Osteocyte (in vitro differentiated cells): ENCODE data around the gene CAPN13. TPM values are rescaled to one million over a fixed set of nuclear protein-coding genes. Genes with fewer than 3 reads are reported as not detected.

ENCODE experiments used
- DNase-seq: peaks from one replicate; pipeline ENCODE4 v3.0.0; 2021; ENCODE audit warnings: mixed read lengths; ENCODE audit not compliant: unreplicated experiment; ENCODE audit errors: extremely low spot score
- H3K27ac Mint-ChIP-seq: one replicate; pipeline ENCODE4 v1.8.0; 2021; ENCODE audit warnings: mild to moderate bottlenecking, mixed read lengths; ENCODE audit not compliant: unreplicated experiment
- H3K27me3 Mint-ChIP-seq: one replicate; pipeline ENCODE4 v1.8.0; 2021; ENCODE audit warnings: mixed read lengths; ENCODE audit not compliant: unreplicated experiment
- H3K36me3 Mint-ChIP-seq: one replicate; pipeline ENCODE4 v1.8.0; 2021; ENCODE audit warnings: mixed read lengths; ENCODE audit not compliant: unreplicated experiment
- H3K4me1 Mint-ChIP-seq: one replicate; pipeline ENCODE4 v1.8.0; 2021; ENCODE audit warnings: mixed read lengths; ENCODE audit not compliant: unreplicated experiment
- H3K4me3 Mint-ChIP-seq: one replicate; pipeline ENCODE4 v1.8.0; 2021; ENCODE audit warnings: mild to moderate bottlenecking, moderate library complexity, mixed read lengths; ENCODE audit not compliant: unreplicated experiment
- H3K9me3 Mint-ChIP-seq: one replicate; pipeline ENCODE4 v1.8.0; 2021; ENCODE audit warnings: mixed read lengths; ENCODE audit not compliant: unreplicated experiment
- CTCF ChIP-seq: fragments of 200-600 bp; sonication (generic); IDR thresholded peaks from 2 replicates; pipeline ENCODE4 v1.5.0; 2021; ENCODE audit warnings: antibody characterized with exemption, mild to moderate bottlenecking, moderate library complexity
- total RNA-seq: library from RNA; stranded (reverse); gene quantifications from 2 replicates; pipeline ENCODE4 v1.2.1, GENCODE V29; 2021

CAPN13 gene
- total RNA-seq, 1 donor from 2014 or later, result not detected

- Mint-ChIP-seq H3K4me1 (no peaks in the 10 kb centered on the region), H3K9me3 (no peaks in the 10 kb centered on the region), H3K27ac (no peak overlapping the region), H3K36me3 (no peaks in the 10 kb centered on the region), H3K4me3 (no peak overlapping the region), H3K27me3 (no peaks in the 10 kb centered on the region)
- no peak for TF ChIP-seq CTCF
- no peak for DNase-seq
Observed at GRCh38 chr2:30738141-30738911, 68.9 kb downstream of the CAPN13 start.

- H3K27ac Mint-ChIP-seq, result no peak overlapping the region
- H3K27me3 Mint-ChIP-seq, result no peaks in the 10 kb centered on the region
- no peak overlapping the region for H3K4me3 Mint-ChIP-seq
- no peaks in the 10 kb centered on the region for H3K9me3 Mint-ChIP-seq
- no peak for TF ChIP-seq CTCF
- no peak for DNase-seq
- no peaks in the 10 kb centered on the region for H3K4me1 Mint-ChIP-seq
- no peaks in the 10 kb centered on the region for H3K36me3 Mint-ChIP-seq
Observed at GRCh38 chr2:30737326-30737610, 70.0 kb downstream of the CAPN13 start.

DNA sequence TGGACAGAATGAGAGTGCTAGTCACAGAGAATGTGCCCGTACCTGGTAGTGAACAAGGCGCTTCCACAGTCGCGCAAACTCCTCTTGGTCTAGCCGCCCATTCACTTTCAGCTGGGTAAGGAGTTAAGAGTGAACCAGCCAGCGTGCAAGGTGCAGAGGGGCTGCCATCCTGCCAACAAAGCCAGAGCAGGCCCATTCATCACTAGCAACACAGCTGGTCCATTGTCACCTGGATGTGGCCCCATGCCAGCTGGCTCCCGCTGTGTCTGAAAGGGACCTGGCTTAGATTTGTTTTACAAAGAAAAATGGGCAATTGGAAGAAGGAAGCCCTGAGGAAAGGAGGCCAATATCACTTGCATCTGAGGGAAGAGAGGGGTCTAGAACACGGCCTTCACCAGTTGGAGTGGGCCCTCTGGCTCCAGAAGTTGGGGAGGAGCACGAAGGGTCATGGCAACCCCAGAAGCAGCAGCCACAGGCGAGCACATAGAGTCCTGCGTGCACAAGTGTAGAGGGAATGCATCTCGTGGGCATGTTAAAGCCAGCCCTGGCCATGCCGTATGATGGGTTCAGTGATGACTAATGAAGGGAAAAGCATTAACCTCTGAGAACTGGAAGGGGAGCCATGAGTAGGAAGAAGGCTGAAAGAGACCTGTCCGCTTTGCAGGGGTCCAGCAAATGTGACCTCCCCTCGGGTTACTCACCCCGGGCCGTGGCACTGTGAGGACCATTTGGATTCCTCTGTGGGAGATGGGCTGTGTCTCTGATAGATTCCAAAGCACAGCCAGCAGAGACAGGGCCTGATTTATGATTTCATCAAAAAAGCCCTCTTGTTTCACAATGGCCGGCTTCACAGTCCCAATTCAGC lies 70.6 kb downstream of the CAPN13 start:
- no peak overlapping the region for H3K27ac Mint-ChIP-seq
- H3K4me1 Mint-ChIP-seq, result no peaks in the 10 kb centered on the region
- no peak overlapping the region for H3K4me3 Mint-ChIP-seq
- DNase-seq, result no peak
- no peak for TF ChIP-seq CTCF
- H3K27me3 Mint-ChIP-seq, result no peaks in the 10 kb centered on the region
- H3K9me3 Mint-ChIP-seq, result no peaks in the 10 kb centered on the region
- no peaks in the 10 kb centered on the region for H3K36me3 Mint-ChIP-seq

DNA sequence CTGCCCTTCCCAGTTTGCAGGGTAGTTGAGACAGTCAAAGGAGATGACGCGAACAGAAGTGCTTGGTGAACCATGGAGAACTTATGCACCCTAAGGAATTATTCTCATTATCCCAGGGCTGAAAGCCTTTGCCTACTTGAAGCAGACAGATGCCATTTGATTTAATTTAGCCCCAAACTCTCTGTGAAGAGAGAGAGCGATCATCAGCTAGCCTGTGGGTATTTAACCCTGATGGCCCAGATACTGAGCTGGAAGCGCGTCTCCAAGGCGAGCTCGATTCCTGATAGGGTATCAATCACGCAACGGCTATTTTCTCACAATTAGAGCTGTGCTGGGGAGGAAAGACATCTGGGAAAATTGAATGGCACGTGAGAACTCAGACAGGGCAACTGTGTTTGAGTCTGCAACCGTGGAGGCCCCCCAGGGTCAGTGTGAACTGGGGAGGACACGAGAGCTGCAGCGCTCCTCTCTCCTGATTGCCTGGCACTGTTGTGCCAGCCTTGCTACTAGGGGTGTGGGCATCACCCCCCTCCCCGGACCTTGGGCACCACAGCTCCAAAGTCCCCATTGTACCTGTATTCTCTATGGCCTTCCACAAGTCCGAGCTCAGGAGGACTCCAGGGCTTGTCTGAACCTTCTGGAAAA lies 73.2 kb downstream of the CAPN13 start:
- Mint-ChIP-seq H3K4me3 (no peak overlapping the region), H3K27ac (no peak overlapping the region), H3K27me3 (no peaks in the 10 kb centered on the region), H3K36me3 (no peaks in the 10 kb centered on the region), H3K9me3 (no peaks in the 10 kb centered on the region), H3K4me1 (no peaks in the 10 kb centered on the region)
- DNase-seq, result no peak
- no peak for TF ChIP-seq CTCF

DNA sequence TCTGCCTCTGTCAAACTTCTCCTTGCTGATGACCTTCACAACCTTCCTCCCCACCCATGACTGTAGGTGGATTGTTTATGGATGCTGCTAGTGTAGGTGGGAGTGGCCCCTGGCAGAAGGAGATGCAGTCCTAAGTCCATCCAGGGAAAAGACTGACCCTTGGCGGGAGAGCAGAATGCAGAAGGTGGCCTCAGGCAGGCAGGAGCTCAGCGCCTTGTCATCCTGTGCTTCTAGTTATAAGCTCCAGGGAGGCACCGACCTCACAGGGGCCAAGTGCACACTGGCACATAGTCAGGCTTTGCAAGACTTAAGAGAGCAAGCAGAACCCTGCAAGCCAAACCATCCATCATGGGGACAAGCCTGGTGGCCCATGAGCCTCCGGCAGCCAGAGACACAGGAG lies 74.4 kb downstream of the CAPN13 start:
- no peak overlapping the region for H3K27ac Mint-ChIP-seq
- no peak for TF ChIP-seq CTCF
- H3K9me3 Mint-ChIP-seq, result no peaks in the 10 kb centered on the region
- DNase-seq, result no peak
- H3K27me3 Mint-ChIP-seq, result no peaks in the 10 kb centered on the region
- no peaks in the 10 kb centered on the region for H3K36me3 Mint-ChIP-seq
- no peaks in the 10 kb centered on the region for H3K4me1 Mint-ChIP-seq
- H3K4me3 Mint-ChIP-seq, result no peak overlapping the region
